Measurements from ENCODE around the gene ATPAF2. TPM values are rescaled to one million over a fixed set of nuclear protein-coding genes. Genes with fewer than 3 reads are reported as not detected.

The ATPAF2 gene
- total RNA-seq, 3 donors from 2014 or later (not counting 1 experiment from before 2014, with no cell fraction given): 31.4 to 43.4 (median 41.5) TPM

GRCh38 chr17:18004884-18005305 lies 34.1 kb downstream of the ATPAF2 start:
- Histone ChIP-seq H3K36me3 (ENCODE audit: control insufficient read depth, insufficient read depth, low read length) (peaks cover 12% of the 10 kb centered on the region), H3K27ac (ENCODE audit: low read length) (no peak overlapping the region), H3K4me3 (ENCODE audit: low read length) (no peak overlapping the region), H3K4me1 (ENCODE audit: control insufficient read depth, insufficient read depth, low read length) (no peaks in the 10 kb centered on the region), H3K9me3 (ENCODE audit: control insufficient read depth, insufficient read depth, low read length) (no peaks in the 10 kb centered on the region), H3K27me3 (ENCODE audit: control insufficient read depth, insufficient read depth, low read length) (no peaks in the 10 kb centered on the region)
- no peaks in the 10 kb centered on the region for H3K36me3 Mint-ChIP-seq
- ATAC-seq (no peak), DNase-seq (no peak)
- no peaks in the 10 kb centered on the region for H3K9me3 Mint-ChIP-seq
- H3K27ac Mint-ChIP-seq: no peak overlapping the region
- 97% methylated on average over 9 of the region's 9 CpGs for WGBS (ENCODE audit: insufficient coverage)
- peaks cover 0 to 3% of the 10 kb centered on the region in 2 donors for H3K4me1 Mint-ChIP-seq
- TF ChIP-seq CTCF (IDR thresholded peaks at IDR 0.05): no peak
- H3K4me3 Mint-ChIP-seq: no peak overlapping the region
- intact Hi-C loops (cut with micrococcal nuclease): no loop called here
- no peaks in the 10 kb centered on the region for H3K27me3 Mint-ChIP-seq (ENCODE audit: low read depth in 2 of 2)

- intact Hi-C loops (cut with micrococcal nuclease): no loop called here
These were observed 34.6 kb downstream of the ATPAF2 start for GRCh38 chr17:18004345-18004744.

GRCh38 chr17:18002171-18002570 lies 36.8 kb downstream of the ATPAF2 start:
- H3K27me3 Mint-ChIP-seq (ENCODE audit: low read depth in 2 of 2): no peaks in the 10 kb centered on the region
- Histone ChIP-seq H3K27ac (ENCODE audit: low read length) (no peak overlapping the region), H3K27me3 (ENCODE audit: control insufficient read depth, insufficient read depth, low read length) (no peaks in the 10 kb centered on the region), H3K9me3 (ENCODE audit: control insufficient read depth, insufficient read depth, low read length) (no peaks in the 10 kb centered on the region), H3K4me1 (ENCODE audit: control insufficient read depth, insufficient read depth, low read length) (no peaks in the 10 kb centered on the region), H3K4me3 (ENCODE audit: low read length) (no peak overlapping the region), H3K36me3 (ENCODE audit: control insufficient read depth, insufficient read depth, low read length) (peaks cover 1% of the 10 kb centered on the region)
- H3K36me3 Mint-ChIP-seq: no peaks in the 10 kb centered on the region
- H3K9me3 Mint-ChIP-seq: no peaks in the 10 kb centered on the region
- DNase-seq: no peak
- ATAC-seq: no peak
- no peak overlapping the region for H3K27ac Mint-ChIP-seq
- 100% methylated on average over 1 of the region's 2 CpGs for WGBS (ENCODE audit: insufficient coverage)
- H3K4me3 Mint-ChIP-seq: no peak overlapping the region
- intact Hi-C loops (cut with micrococcal nuclease): no loop called here
- TF ChIP-seq CTCF (IDR thresholded peaks at IDR 0.05): no peak
- peaks cover 0 to 3% of the 10 kb centered on the region in 2 donors for H3K4me1 Mint-ChIP-seq

More at GRCh38 chr17:18004345-18004744, 34.6 kb downstream of the ATPAF2 start:
- Histone ChIP-seq H3K4me3 (ENCODE audit: low read length) (no peak overlapping the region), H3K36me3 (ENCODE audit: control insufficient read depth, insufficient read depth, low read length) (peaks cover 12% of the 10 kb centered on the region), H3K27me3 (ENCODE audit: control insufficient read depth, insufficient read depth, low read length) (no peaks in the 10 kb centered on the region), H3K27ac (ENCODE audit: low read length) (no peak overlapping the region), H3K4me1 (ENCODE audit: control insufficient read depth, insufficient read depth, low read length) (no peaks in the 10 kb centered on the region), H3K9me3 (ENCODE audit: control insufficient read depth, insufficient read depth, low read length) (no peaks in the 10 kb centered on the region)
- H3K27me3 Mint-ChIP-seq (ENCODE audit: low read depth in 2 of 2): no peaks in the 10 kb centered on the region
- H3K4me1 Mint-ChIP-seq: peaks cover 0 to 3% of the 10 kb centered on the region in 2 donors
- H3K27ac Mint-ChIP-seq: no peak overlapping the region
- TF ChIP-seq CTCF (IDR thresholded peaks at IDR 0.05): no peak
- WGBS (ENCODE audit: insufficient coverage): 90% methylated on average over 8 of the region's 9 CpGs
- ATAC-seq: no peak
- no peaks in the 10 kb centered on the region for H3K9me3 Mint-ChIP-seq
- no peak overlapping the region for H3K4me3 Mint-ChIP-seq
- no peak for DNase-seq
- H3K36me3 Mint-ChIP-seq: no peaks in the 10 kb centered on the region

GRCh38 chr17:18000030-18000408 lies 38.9 kb downstream of the ATPAF2 start:
- intact Hi-C loops (cut with micrococcal nuclease): no loop called here
- no peak overlapping the region for H3K27ac ChIP-seq (ENCODE audit: low read length)
- Mint-ChIP-seq H3K9me3 (no peaks in the 10 kb centered on the region), H3K36me3 (no peaks in the 10 kb centered on the region), H3K4me3 (no peak overlapping the region), H3K27me3 (ENCODE audit: low read depth in 2 of 2) (no peaks in the 10 kb centered on the region), H3K4me1 (no peaks in the 10 kb centered on the region), H3K27ac (no peak overlapping the region)
- no peak for TF ChIP-seq CTCF (IDR thresholded peaks at IDR 0.05)
- no peaks in the 10 kb centered on the region for H3K27me3 ChIP-seq (ENCODE audit: control insufficient read depth, insufficient read depth, low read length)
- no peaks in the 10 kb centered on the region for H3K9me3 ChIP-seq (ENCODE audit: control insufficient read depth, insufficient read depth, low read length)
- DNase-seq (no peak), ATAC-seq (no peak)
- no peaks in the 10 kb centered on the region for H3K4me1 ChIP-seq (ENCODE audit: control insufficient read depth, insufficient read depth, low read length)
- no peaks in the 10 kb centered on the region for H3K36me3 ChIP-seq (ENCODE audit: control insufficient read depth, insufficient read depth, low read length)
- WGBS (ENCODE audit: insufficient coverage): 83% methylated on average over 8 of the region's 8 CpGs
- no peak overlapping the region for H3K4me3 ChIP-seq (ENCODE audit: low read length)

All from natural killer cell (primary cell).